ENCODE results near the gene SLC40A1.

SLC40A1 gene

GRCh38 chr2:189601043-189601442 lies 20.5 kb upstream of the SLC40A1 start:
- no peak for DNase-seq (ENCODE audit: low read depth in 2 of 2)

GRCh38 chr2:189599245-189599644 lies 18.7 kb upstream of the SLC40A1 start:
- no peak for DNase-seq (ENCODE audit: low read depth in 2 of 2)

GRCh38 chr2:189595417-189595816 lies 14.8 kb upstream of the SLC40A1 start:
- no peak for DNase-seq (ENCODE audit: low read depth in 2 of 2)

GRCh38 chr2:189594305-189594704 lies 13.7 kb upstream of the SLC40A1 start:
- DNase-seq (ENCODE audit: low read depth in 2 of 2) = no peak

GRCh38 chr2:189593115-189593514 lies 12.5 kb upstream of the SLC40A1 start:
- no peak for DNase-seq (ENCODE audit: low read depth in 2 of 2)

GRCh38 chr2:189592353-189592984 lies 11.9 kb upstream of the SLC40A1 start:
- DNase-seq (ENCODE audit: low read depth in 2 of 2) = no peak

GRCh38 chr2:189587780-189588179 lies 7.2 kb upstream of the SLC40A1 start:
- no peak for DNase-seq (ENCODE audit: low read depth in 2 of 2)

DNA sequence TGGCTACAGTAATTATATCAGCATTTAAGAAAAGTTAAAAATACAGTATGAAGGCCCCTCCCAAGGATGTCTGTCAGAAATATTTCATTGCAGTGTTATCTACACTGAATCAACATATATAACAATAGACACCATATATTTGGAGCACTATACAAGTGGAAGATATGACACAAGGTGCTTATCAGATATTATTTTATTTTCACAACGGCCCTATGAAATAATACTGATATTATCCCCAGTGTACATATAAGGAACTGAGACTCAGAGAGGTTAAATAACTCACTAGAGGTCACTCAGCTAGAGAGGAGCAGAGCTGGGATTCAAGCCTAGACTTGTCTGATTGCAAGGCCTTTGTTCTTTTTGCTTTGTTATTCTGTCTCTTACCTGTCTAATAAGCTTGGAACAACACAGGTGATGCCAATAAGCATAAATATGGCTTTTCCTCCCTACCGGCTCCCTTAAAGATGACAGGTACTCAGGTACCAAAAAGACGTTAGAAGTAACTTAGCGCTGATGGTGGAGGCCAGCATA lies 4.7 kb upstream of the SLC40A1 start:
- no peak for DNase-seq (ENCODE audit: low read depth in 2 of 2)

DNA sequence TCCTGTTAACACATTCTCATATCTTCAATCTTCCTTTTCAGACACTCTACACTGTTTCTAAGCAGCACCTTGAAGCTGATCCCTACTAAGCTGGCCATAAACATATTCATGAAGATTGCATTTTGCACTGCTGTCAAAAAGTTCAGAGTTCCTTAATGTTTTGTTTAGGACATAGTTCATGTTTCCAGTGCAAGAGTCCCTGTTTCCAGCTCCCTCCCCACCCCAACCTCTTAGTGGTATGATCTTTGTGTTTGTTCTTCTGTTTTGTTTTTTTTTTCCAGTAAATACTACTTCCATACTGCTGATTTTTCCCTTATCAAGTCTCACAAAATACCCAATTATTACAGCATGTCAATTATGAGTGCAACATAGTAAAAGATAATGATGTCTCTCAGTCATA lies 4.1 kb upstream of the SLC40A1 start:
- no peak for DNase-seq (ENCODE audit: low read depth in 2 of 2)

- no peak for DNase-seq (ENCODE audit: low read depth in 2 of 2)
Observed at GRCh38 chr2:189583227-189584198, 2.9 kb upstream of the SLC40A1 start.

DNA sequence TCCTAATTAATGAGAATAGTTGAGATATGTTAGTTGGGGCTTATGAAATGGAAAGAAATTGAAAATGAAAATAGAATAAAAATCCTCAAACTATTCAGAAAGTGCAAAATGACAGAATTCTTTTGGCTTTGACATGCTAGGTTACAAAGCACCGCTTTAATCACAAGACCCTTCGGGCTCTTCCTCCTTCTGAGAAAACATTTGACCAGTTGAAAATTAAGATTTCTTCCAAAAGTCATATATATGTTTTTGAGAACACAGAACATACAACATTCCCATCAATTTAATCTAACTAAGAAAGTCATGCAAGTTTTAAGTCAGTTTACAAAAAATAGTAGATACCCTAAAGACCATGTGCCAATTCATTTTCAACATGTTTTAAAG lies 2.2 kb upstream of the SLC40A1 start:
- DNase-seq (ENCODE audit: low read depth in 2 of 2) = no peak

DNA sequence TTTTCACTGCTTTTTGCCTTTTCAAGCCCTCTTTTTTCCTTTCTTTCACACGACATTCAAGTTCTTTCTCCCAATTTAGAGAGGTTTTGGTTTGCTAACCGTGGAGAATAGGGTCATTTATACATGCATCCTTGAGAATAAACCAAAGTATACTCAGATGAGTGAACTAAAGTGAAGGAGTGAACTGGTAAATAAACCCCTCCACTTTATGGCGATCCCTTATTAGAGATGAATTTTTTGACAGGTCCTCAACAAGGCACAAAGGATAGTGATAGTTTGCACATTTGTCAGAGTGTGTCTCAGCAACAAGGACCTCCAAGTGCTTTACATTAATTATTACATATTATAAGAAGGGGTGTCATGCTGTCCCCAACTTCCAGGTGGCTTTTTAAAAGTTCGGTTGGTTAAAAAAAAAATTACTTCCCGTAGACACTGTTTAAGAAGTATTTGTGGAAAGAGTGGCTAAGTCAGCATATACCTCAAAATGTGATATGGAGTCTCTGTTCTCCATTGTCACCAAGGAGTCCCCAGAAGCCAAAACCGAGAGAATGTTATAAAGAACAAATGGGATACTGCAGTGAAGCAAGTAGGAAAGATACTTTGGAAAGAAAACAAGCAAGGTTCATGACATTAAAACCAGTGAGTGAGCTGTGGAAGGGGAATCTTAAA lies 1.7 kb upstream of the SLC40A1 start:
- DNase-seq (ENCODE audit: low read depth in 2 of 2) = no peak

DNA sequence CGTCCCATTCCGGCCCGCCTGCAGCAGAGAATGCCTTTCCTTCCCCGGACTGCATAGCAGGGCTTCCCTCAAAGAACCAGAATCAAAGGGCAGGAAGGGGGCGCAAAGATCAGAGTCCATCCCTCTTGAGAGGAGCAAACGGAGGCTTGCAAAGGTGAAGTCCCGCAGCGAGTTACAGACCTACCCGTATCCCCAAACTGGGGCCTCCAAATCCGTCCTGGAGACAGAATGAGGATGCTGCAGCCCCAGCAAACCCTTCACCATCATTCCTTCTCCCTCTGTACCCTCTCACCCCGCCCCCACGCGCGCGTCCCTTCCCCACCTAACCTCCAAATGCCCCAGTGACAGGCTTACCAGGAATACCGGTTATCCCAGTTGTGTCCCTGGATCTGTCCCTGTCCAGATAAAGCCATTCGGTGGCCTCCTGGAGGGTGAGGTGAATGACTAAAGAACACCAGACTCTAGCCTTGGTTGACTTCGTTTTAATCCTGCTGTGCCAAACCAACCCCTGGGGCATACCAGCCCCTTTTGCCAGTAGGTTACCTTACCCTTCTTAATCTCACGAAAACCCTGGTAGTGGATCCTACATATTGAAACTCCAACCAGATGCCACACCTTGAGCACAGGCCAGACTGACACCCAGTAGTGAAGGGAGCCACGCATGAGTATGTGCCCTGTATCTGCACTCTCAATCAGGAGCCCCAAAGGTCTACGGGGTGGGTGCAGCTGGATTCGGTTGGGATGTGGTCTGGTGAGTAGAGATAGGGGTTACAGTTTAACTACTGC lies 961 bp upstream of the SLC40A1 start:
- DNase-seq (ENCODE audit: low read depth in 2 of 2) = no peak

DNA sequence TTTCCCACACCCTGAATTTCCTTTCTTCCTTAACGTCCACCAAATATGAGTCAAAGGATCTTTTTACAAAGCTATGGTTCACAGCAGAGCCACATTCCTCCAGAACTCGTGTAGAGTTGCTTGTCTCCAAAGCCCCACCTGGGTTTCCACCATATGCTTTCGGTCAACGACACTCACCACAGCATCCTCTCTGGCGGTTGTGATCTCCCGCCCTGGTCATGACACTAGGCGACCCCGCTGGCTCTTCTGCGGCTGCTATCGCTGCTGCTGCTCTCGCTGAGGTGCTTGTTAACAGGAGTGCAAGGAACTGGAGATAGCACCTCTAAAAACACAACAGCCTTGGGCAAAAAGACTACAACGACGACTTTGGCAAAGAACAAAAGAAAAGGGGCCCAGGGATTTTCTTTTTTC lies 340 bp downstream of the SLC40A1 start:
- peak in 1 of 2 donors; percentile 15 for DNase-seq (ENCODE audit: low read depth in 2 of 2)

DNA sequence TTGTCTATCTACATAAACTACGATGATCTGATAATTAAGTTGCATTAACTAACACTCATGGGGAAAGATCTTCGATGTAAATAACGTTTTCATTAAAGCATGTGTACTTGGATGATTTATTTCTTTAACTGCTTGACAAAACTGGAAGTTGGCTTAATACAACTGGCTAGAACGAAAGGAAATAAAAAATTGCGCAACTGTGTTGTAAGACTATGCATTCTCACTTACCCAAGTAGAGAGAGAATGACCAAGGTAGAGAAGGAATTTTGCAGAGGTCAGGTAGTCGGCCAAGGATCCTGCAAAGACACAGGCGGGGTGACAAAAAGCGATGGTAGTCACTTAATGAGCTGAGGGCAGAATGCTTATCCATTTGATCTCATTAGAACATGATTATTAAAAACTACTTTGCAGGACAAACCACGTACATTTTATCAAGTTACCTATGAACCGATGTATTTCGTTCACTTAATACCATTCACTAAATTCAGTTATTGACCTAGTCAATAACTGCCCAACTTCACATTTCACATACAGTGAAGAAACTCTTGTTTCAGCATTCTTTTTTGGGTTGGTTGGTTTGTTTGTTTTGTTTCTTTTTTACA lies 900 bp downstream of the SLC40A1 start:
- no peak for DNase-seq (ENCODE audit: low read depth in 2 of 2)

DNA sequence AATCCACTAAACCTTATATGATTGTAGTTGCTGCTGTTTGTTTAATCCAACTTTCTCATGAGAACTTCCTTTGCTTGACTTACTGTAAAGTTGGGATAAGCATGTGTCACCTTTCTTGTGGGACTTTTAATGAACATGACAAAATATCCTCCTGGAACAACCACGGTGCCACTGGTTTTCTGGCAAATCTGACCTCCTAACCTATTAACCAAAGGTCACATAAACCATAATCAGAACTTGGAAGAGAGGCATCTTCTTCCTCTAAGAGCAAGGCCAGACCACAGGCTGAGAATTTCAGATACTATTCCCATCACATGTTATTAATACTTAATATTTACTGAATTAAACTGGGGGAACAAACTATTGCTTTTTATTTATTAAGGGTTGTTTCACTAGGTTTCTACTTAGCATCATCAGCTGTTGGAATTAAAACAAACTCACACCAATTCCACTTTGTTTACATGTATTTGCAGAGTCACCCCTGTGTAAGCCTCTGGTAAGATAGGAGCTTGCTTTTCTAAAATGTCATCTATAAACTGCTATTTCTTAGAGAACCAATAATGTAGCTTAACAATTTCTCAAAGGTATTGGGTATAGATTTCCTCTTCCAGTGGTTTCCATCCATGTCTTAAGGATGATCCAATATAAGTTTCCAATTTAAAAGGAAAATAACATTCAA lies 2.2 kb downstream of the SLC40A1 start:
- DNase-seq (ENCODE audit: low read depth in 2 of 2) = no peak

GRCh38 chr2:189577121-189577520 lies 3.5 kb downstream of the SLC40A1 start:
- DNase-seq (ENCODE audit: low read depth in 2 of 2) = no peak

- no peak for DNase-seq (ENCODE audit: low read depth in 2 of 2)
Observed at GRCh38 chr2:189576396-189576795, 4.2 kb downstream of the SLC40A1 start.

GRCh38 chr2:189574793-189575475 lies 5.7 kb downstream of the SLC40A1 start:
- no peak for DNase-seq (ENCODE audit: low read depth in 2 of 2)

- DNase-seq (ENCODE audit: low read depth in 2 of 2) = no peak
Observed at GRCh38 chr2:189570570-189571031, 10.0 kb downstream of the SLC40A1 start.
